Measurements from ENCODE around the gene ITPRIPL2. TPM values are rescaled to one million over a fixed set of nuclear protein-coding genes. Genes with fewer than 3 reads are reported as not detected.

The ITPRIPL2 gene
- total and polyA plus RNA-seq, 2 of the 13 experiments (the other 11 are each of a cell fraction or from before 2014, with no cell fraction given) = 5.9 to 12.6 TPM

DNA sequence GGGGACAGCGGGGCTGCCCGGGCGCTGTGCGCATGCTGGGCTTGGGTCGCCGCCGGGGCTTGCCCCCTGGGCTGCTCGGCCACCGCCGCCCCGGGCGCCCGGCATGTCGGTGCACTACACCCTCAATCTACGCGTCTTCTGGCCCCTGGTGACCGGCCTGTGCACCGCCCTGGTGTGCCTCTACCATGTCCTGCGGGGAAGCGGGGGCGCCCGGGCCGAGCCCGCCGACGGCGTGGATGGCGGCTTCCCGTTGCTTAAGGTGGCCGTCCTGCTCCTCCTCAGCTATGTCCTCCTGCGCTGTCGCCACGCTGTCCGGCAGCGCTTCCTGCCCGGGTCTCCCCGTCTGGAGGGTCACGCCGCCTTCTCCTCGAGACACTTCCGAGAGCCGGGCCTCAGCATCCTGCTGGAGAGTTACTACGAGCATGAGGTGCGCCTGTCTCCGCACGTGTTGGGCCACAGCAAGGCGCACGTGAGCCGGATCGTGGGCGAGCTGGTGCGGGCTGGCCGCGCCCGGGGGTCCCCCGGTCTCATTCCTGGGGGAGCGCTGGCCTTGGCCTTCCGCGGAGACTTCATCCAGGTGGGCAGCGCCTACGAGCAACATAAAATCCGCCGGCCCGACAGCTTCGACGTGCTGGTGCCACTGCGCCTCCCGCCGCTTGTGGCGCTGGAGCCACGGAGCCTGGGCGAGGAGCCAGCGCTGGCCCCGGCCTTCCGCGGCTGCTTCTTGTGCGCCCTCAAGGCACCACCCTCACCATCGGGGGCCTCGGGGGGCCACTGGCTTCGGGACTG is 789 bp downstream of the ITPRIPL2 start (continued):
- TF ChIP-seq, protein P1, sequence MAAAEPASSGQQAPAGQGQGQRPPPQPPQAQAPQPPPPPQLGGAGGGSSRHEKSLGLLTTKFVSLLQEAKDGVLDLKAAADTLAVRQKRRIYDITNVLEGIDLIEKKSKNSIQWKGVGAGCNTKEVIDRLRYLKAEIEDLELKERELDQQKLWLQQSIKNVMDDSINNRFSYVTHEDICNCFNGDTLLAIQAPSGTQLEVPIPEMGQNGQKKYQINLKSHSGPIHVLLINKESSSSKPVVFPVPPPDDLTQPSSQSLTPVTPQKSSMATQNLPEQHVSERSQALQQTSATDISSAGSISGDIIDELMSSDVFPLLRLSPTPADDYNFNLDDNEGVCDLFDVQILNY (CRISPR knock-in tag; conservative IDR thresholded peaks at IDR 0.05) = no peak
- TF ChIP-seq REXO4 (CRISPR knock-in tag; IDR thresholded peaks at IDR 0.05; ENCODE audit: borderline replicate concordance) (no peak), MXI1 (IDR thresholded peaks at IDR 0.05; ENCODE audit: borderline replicate concordance, low read depth, low read length) (no peak), ZNF350 (CRISPR knock-in tag; IDR thresholded peaks at IDR 0.05; ENCODE audit: borderline replicate concordance, low read depth) (no peak), CAMTA2 (CRISPR knock-in tag; IDR thresholded peaks at IDR 0.05; ENCODE audit: borderline replicate concordance) (no peak), ZNF607 (CRISPR knock-in tag; IDR thresholded peaks at IDR 0.05; ENCODE audit: borderline replicate concordance) (no peak; the same call in 1 of the 2 replicates), CENPT (CRISPR knock-in tag; IDR thresholded peaks at IDR 0.05; ENCODE audit: low read depth) (no peak), BORCS8-MEF2B (CRISPR knock-in tag; IDR thresholded peaks at IDR 0.05) (no peak), THYN1 (CRISPR knock-in tag; IDR thresholded peaks at IDR 0.05; ENCODE audit: borderline replicate concordance, low read depth) (no peak)
- TF ChIP-seq, protein P2, sequence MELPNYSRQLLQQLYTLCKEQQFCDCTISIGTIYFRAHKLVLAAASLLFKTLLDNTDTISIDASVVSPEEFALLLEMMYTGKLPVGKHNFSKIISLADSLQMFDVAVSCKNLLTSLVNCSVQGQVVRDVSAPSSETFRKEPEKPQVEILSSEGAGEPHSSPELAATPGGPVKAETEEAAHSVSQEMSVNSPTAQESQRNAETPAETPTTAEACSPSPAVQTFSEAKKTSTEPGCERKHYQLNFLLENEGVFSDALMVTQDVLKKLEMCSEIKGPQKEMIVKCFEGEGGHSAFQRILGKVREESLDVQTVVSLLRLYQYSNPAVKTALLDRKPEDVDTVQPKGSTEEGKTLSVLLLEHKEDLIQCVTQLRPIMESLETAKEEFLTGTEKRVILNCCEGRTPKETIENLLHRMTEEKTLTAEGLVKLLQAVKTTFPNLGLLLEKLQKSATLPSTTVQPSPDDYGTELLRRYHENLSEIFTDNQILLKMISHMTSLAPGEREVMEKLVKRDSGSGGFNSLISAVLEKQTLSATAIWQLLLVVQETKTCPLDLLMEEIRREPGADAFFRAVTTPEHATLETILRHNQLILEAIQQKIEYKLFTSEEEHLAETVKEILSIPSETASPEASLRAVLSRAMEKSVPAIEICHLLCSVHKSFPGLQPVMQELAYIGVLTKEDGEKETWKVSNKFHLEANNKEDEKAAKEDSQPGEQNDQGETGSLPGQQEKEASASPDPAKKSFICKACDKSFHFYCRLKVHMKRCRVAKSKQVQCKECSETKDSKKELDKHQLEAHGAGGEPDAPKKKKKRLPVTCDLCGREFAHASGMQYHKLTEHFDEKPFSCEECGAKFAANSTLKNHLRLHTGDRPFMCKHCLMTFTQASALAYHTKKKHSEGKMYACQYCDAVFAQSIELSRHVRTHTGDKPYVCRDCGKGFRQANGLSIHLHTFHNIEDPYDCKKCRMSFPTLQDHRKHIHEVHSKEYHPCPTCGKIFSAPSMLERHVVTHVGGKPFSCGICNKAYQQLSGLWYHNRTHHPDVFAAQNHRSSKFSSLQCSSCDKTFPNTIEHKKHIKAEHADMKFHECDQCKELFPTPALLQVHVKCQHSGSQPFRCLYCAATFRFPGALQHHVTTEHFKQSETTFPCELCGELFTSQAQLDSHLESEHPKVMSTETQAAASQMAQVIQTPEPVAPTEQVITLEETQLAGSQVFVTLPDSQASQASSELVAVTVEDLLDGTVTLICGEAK (IDR thresholded peaks at IDR 0.05) = no peak
- TF ChIP-seq, protein P2 (CRISPR knock-in tag; IDR thresholded peaks at IDR 0.05) = peak; percentile 33; the same call in 1 of the 2 replicates
- TF ChIP-seq, protein P3, sequence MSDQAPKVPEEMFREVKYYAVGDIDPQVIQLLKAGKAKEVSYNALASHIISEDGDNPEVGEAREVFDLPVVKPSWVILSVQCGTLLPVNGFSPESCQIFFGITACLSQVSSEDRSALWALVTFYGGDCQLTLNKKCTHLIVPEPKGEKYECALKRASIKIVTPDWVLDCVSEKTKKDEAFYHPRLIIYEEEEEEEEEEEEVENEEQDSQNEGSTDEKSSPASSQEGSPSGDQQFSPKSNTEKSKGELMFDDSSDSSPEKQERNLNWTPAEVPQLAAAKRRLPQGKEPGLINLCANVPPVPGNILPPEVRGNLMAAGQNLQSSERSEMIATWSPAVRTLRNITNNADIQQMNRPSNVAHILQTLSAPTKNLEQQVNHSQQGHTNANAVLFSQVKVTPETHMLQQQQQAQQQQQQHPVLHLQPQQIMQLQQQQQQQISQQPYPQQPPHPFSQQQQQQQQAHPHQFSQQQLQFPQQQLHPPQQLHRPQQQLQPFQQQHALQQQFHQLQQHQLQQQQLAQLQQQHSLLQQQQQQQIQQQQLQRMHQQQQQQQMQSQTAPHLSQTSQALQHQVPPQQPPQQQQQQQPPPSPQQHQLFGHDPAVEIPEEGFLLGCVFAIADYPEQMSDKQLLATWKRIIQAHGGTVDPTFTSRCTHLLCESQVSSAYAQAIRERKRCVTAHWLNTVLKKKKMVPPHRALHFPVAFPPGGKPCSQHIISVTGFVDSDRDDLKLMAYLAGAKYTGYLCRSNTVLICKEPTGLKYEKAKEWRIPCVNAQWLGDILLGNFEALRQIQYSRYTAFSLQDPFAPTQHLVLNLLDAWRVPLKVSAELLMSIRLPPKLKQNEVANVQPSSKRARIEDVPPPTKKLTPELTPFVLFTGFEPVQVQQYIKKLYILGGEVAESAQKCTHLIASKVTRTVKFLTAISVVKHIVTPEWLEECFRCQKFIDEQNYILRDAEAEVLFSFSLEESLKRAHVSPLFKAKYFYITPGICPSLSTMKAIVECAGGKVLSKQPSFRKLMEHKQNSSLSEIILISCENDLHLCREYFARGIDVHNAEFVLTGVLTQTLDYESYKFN (CRISPR knock-in tag; conservative IDR thresholded peaks at IDR 0.05) = no peak

Measured in HepG2 (cell line).